Omental fat pad (tissue), 4 donors: ENCODE measurements around the gene BIRC7. TPM values are rescaled to one million over a fixed set of nuclear protein-coding genes. Genes with fewer than 3 reads are reported as not detected.

Experiments
- ATAC-seq: fragments of 150-250 bp; one replicate; pipeline ENCODE4 v1.9.1; 2016; ENCODE audit warnings: mild to moderate bottlenecking, moderate library complexity; ENCODE audit not compliant: low FRiP score
- DNase-seq: peaks from one replicate; pipeline ENCODE4 v3.0.0-alpha.2; 2019; ENCODE audit warnings: low spot score
- total RNA-seq, 4 donors: library from RNA; depleted of rRNA; stranded (reverse); fragments of >200 nt; gene quantifications; one replicate each; pipeline ENCODE4 v1.1.0, GENCODE V29; 2016
- TF ChIP-seq, protein P1 (sequence below), 3 donors: fragments of 450-650 bp; IDR thresholded peaks; one replicate each; pipeline ENCODE4 v1.5.1; 2016 to 2017; ENCODE audit warnings: antibody characterized with exemption in 3 of 3, mild to moderate bottlenecking in 3 of 3, moderate library complexity in 2 of 3

The BIRC7 gene
- total RNA-seq, 4 donors from 2014 or later = 0.48 to 3.0 TPM; not detected in 2

DNA sequence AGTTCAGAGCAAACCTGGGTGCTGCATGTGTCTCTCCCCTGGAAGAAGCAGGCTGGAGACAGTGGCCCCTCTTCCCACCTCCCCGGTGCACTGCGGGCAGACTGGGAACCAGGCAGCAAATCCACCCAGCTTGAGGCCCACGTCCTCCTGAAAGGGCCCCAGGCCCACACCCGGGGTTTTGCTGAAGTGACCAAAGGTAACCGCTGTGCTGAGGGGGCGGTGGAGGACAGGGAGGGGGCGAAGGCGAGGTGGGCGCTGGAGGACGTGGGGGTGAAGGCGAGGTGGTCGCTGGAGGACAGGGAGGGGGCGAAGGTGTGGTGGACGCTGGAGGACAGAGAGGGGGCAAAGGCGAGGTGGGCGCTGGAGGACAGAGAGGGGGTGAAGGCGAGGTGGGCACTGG lies 1.8 kb upstream of the BIRC7 start:
- DNase-seq (no peak), ATAC-seq (no peak)
- TF ChIP-seq, protein P1, sequence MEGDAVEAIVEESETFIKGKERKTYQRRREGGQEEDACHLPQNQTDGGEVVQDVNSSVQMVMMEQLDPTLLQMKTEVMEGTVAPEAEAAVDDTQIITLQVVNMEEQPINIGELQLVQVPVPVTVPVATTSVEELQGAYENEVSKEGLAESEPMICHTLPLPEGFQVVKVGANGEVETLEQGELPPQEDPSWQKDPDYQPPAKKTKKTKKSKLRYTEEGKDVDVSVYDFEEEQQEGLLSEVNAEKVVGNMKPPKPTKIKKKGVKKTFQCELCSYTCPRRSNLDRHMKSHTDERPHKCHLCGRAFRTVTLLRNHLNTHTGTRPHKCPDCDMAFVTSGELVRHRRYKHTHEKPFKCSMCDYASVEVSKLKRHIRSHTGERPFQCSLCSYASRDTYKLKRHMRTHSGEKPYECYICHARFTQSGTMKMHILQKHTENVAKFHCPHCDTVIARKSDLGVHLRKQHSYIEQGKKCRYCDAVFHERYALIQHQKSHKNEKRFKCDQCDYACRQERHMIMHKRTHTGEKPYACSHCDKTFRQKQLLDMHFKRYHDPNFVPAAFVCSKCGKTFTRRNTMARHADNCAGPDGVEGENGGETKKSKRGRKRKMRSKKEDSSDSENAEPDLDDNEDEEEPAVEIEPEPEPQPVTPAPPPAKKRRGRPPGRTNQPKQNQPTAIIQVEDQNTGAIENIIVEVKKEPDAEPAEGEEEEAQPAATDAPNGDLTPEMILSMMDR (IDR thresholded peaks at IDR 0.05) = no peak

DNA sequence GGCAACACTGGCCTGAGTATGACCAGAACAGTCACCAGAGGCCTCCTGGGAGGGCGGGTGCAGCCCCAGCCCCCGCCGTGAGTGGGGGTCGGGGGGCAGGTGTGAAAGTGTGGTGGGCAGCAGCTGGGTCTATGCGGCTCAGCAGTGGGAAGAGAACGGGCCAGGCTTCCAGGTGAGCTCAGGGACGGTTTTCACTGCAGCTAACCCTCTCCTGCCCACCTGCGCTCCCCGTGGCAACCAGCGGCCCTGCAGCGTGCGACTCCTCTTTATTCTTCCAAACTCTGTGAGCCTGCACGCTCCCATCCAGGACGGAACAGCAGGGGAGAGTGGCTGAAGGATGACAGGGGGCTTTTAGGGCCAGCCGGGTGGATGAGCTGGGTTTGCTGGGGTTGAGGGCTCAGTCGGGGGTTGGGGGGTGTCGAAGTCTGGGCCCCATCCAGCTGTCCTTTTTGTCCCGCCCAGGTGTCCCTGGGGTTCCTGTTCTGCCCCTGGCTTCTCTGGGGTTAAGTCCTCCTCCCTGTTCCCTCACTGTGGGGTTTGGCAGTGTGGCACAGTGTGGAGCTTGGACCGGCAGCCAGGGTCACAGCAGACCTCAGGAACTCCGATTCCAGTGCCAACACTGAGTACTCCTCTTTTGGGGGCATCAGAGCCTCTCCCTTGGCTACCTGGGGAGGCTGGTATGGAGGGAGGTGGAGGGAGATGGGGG lies 859 bp upstream of the BIRC7 start:
- TF ChIP-seq, protein P1 (IDR thresholded peaks at IDR 0.05) = no peak
- DNase-seq = no peak
- ATAC-seq = no peak

DNA sequence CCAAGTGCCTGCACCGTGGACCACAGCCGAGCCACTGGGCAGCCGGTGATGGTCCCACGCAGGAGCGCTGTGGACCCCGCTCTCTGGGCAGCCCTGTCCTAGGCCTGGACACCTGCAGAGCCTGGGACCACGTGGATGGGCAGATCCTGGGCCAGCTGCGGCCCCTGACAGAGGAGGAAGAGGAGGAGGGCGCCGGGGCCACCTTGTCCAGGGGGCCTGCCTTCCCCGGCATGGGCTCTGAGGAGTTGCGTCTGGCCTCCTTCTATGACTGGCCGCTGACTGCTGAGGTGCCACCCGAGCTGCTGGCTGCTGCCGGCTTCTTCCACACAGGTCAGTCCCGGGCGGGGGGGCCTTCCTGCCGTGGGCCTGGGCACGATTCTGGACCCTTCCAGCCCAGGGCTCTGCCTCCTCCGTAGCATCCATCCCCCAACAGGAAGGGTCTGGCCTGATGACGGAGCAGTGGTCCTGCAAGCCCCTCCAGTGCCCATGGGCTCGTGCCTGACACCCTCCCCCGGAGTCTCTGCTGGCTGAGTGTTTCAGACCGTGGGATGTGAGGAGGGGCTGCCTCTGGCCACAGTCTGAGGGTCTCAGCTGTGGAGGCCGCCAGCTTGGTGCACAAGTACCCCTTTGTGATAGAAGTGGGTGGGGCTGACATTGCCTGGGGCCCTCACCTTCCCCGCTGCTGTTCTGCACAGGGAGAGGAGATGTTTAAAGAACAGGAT lies 572 bp downstream of the BIRC7 start:
- TF ChIP-seq, protein P1 (IDR thresholded peaks at IDR 0.05) = no peak
- ATAC-seq (no peak), DNase-seq (no peak)

DNA sequence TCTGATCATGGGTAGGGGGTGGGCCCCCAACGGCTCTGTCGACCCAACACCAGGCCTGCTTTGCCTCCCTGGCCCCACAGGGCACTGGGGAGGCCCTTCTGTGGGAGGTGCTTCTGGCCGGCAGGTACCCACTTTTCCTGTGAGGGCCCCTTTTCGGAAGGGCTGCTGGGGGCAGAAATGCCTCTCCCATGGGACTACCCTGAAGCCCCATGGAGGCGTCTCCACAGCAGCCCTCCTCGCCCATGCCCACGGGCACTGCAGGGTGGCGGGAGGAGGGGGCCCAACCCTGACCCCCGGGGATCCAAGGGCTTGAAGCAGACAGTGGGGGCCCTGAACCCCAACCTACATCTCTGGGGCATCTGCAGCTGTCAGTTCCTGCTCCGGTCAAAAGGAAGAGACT lies 2.3 kb downstream of the BIRC7 start:
- no peak for DNase-seq
- no peak for ATAC-seq
- TF ChIP-seq, protein P1 (IDR thresholded peaks at IDR 0.05) = no peak

DNA sequence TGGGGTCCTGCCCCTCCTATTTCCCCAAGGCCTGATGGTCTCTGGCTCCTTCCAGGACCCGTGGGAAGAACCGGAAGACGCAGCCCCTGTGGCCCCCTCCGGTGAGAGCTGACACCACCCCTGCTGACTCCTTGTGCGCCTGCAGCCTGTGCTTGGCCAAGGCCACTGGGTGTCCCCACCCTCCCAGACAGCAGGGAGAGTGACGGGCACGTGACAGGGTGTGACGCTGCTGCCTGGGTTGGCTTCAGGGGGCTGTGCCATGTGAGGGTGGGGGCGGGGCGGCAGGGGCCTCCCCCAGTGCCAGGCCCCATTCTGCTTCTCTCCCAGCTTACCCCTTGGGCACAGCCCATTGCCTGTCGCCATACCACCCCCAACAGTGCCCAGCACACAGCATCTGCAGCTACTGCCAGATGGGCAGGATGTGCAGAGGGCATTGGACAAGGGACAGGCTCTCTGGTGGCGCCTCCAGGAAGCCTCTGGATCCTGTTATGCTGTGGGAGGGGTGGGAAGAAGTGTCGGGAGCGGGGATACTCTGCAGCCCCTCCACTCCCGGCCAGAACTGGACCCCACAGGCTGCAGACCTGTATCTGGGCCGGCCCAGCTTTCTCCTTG lies 2.9 kb downstream of the BIRC7 start:
- TF ChIP-seq, protein P1 (IDR thresholded peaks at IDR 0.05) = no peak
- no peak for ATAC-seq
- DNase-seq = no peak

DNA sequence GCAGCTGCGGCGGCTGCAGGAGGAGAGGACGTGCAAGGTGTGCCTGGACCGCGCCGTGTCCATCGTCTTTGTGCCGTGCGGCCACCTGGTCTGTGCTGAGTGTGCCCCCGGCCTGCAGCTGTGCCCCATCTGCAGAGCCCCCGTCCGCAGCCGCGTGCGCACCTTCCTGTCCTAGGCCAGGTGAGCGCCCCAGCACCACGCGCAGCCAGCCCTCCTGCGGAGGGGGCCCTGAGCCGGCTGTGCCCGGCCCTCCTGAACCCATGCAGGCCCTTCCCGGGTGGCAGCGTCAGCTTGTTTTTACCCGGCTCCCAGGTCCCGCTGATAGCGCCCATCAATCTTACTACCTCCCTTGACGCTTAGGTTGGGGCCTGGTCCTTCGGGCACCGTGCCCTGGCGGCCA lies 3.7 kb downstream of the BIRC7 start:
- DNase-seq (no peak), ATAC-seq (no peak)
- TF ChIP-seq, protein P1 (IDR thresholded peaks at IDR 0.05) = no peak
